ENCODE results near the gene CAMTA1.

The CAMTA1 gene

GRCh38 chr1:7636795-7637526 lies 851.7 kb downstream of the CAMTA1 start:
- DNase-seq (ENCODE audit: insufficient read length, low spot score) = no peak

DNA sequence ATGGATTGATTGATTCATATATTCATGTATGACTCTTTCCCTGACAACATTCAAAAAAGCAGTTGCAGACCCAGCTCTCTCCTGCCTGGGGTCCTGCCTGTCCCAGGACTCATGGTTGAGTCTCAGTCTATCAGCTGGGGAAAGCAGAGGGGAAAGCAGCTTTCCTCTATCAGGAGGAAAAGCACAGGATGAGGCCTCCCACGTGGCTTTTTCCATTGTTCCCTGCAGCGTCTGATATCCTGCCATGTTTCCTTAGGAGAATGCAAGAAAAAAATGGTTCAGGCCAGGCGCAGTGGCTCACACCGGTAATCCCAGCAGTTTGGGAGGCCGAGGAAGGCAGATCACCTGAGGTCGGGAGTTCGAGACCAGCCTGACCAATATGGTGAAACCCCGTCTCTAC lies 852.8 kb downstream of the CAMTA1 start:
- DNase-seq (ENCODE audit: insufficient read length, low spot score) (no peak), FAIRE-seq (no peak)
- TF ChIP-seq CTCF (IDR thresholded peaks at IDR 0.05; ENCODE audit: insufficient read depth, missing control alignments) = no peak

More at GRCh38 chr1:7636795-7637526, 851.7 kb downstream of the CAMTA1 start:
- no peak for TF ChIP-seq CTCF (IDR thresholded peaks at IDR 0.05; ENCODE audit: insufficient read depth, missing control alignments)
- FAIRE-seq = no peak

DNA sequence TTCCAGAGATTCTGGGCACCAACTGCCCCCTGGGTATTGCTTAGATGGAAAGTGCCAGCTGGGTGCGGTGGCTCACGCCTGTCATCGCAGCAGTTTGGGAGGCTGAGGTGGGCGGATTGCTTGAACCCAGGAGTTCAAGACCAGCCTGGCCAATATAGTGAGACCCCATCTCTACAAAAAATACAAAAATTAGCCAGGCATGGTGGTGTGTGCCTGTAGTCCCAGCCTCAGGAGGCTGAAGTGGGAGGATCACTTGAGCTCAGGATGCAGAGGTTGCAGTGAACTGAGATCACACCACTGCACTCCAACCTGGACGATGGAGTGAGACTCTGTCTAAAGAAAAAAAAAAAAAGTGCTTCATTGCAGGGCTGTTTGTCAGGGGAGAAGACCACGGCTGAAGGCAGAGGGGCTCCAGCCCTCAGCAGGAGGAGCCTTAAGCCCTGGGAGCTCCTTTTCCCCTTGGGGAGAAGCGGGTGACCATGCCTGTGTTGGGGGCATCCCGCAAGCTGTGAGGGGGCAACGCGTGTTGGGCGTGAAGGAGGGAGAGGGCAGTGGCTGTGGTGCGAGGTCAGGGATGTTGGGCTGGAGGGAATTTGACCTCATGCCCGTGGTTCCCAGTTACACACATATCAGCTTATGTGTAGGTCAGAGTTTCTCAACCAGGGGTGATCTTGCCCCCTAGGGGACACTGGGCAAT lies 854.3 kb downstream of the CAMTA1 start:
- no peak for TF ChIP-seq CTCF (IDR thresholded peaks at IDR 0.05; ENCODE audit: insufficient read depth, missing control alignments)
- no peak for DNase-seq (ENCODE audit: insufficient read length, low spot score)
- FAIRE-seq = no peak

DNA sequence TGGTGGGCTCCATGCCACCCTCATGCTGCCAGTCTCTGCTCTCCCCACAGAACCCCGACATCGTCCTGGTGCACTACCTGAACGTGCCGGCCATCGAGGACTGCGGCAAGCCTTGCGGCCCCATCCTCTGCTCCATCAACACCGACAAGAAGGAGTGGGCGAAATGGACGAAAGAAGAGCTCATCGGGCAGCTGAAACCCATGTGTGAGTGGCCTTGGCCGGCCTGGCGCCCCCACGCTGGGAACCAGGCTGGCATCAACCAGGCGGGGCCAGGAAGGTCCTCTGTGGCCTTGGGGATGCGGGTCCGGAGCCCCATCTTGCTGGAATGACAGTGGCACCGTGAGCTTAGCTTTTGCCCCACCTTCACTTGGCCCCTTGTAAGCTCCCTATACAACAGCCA lies 855.1 kb downstream of the CAMTA1 start:
- DNase-seq (ENCODE audit: insufficient read length, low spot score) (no peak), FAIRE-seq (no peak)
- TF ChIP-seq CTCF (IDR thresholded peaks at IDR 0.05; ENCODE audit: insufficient read depth, missing control alignments) = no peak

DNA sequence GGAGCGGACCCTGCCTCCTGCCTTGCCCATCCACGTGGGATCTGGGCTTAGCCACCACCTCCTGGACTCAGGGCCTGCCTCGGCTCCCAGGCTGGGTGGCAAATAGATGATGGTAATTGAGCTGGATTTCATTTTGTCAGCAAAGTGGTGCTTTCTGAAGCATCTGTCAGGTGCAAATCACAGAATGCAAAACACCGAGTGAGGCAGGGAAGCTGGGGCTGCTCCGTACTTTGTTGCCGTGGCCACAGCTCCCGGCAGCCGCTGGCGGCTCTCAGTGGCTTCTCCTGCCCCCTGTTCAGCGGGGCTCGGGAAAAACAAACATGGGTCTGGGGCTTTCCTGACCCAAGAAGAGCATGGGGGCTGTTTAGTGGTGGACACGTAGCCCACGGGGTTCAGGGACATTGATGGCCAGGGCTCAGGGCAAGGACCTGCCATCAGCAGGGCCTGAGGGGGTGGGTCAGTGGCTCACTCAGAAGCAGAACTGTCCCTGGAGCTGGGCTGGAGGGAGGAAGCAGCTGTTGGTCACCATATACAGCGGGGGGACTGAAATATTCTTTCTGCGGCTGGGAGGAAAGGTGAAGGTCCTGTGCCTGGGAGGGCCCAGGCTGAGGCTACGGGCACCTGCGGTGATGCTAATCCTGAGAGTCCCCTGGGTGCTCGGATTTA lies 855.8 kb downstream of the CAMTA1 start:
- DNase-seq (ENCODE audit: insufficient read length, low spot score) = no peak
- no peak for FAIRE-seq
- TF ChIP-seq CTCF (IDR thresholded peaks at IDR 0.05; ENCODE audit: insufficient read depth, missing control alignments) = no peak

GRCh38 chr1:7641587-7642417 lies 856.5 kb downstream of the CAMTA1 start:
- no peak for TF ChIP-seq CTCF (IDR thresholded peaks at IDR 0.05; ENCODE audit: insufficient read depth, missing control alignments)
- no peak for DNase-seq (ENCODE audit: insufficient read length, low spot score)
- no peak for FAIRE-seq
